ENCODE results near the gene CNKSR2. TPM values are rescaled to one million over a fixed set of nuclear protein-coding genes. Genes with fewer than 3 reads are reported as not detected.

Gene CNKSR2
- total RNA-seq, 3 donors from 2014 or later = 4.9 to 11.2 (median 5.4) TPM

- H3K27ac ChIP-seq = no peak overlapping the region
- H3K4me1 ChIP-seq = no peaks in the 10 kb centered on the region
- TF ChIP-seq CTCF (IDR thresholded peaks at IDR 0.05) = no peak
- no peak for TF ChIP-seq POLR2A (IDR thresholded peaks at IDR 0.05)
- H3K27me3 ChIP-seq = peaks cover 0 to 4% of the 10 kb centered on the region in 2 donors
- no peak overlapping the region for H3K4me3 ChIP-seq
- DNase-seq (ENCODE audit: low spot score in 2 of 2) = no peak
- peaks cover 3% of the 10 kb centered on the region for H3K36me3 ChIP-seq
- intact Hi-C loops (cut with DNase I; ENCODE audit: low total_unique reads) = no loop called here
- H3K9me3 ChIP-seq = no peaks in the 10 kb centered on the region
These were observed 264.1 kb downstream of the CNKSR2 start for GRCh38 chrX:21638311-21638710.

- intact Hi-C loops (cut with DNase I; ENCODE audit: low total_unique reads) = no loop called here
- Histone ChIP-seq H3K27me3 (peaks cover 0 to 4% of the 10 kb centered on the region in 2 donors), H3K4me3 (no peak overlapping the region), H3K4me1 (no peaks in the 10 kb centered on the region), H3K27ac (no peak overlapping the region), H3K36me3 (peaks cover 3% of the 10 kb centered on the region), H3K9me3 (no peaks in the 10 kb centered on the region)
- no peak for TF ChIP-seq POLR2AphosphoS5 (IDR thresholded peaks at IDR 0.05)
- TF ChIP-seq POLR2A (IDR thresholded peaks at IDR 0.05) = no peak
- TF ChIP-seq CTCF (IDR thresholded peaks at IDR 0.05) = no peak
- DNase-seq (ENCODE audit: low spot score in 2 of 2) = no peak
These were observed 265.6 kb downstream of the CNKSR2 start for GRCh38 chrX:21639775-21640174.

GRCh38 chrX:21645431-21645830 lies 271.2 kb downstream of the CNKSR2 start:
- H3K4me1 ChIP-seq = no peaks in the 10 kb centered on the region
- H3K36me3 ChIP-seq = peaks cover 3% of the 10 kb centered on the region
- H3K27ac ChIP-seq = no peak overlapping the region
- peaks cover 0 to 4% of the 10 kb centered on the region in 2 donors for H3K27me3 ChIP-seq
- intact Hi-C loops (cut with DNase I; ENCODE audit: low total_unique reads) = no loop called here
- no peaks in the 10 kb centered on the region for H3K9me3 ChIP-seq
- DNase-seq (ENCODE audit: low spot score in 2 of 2) = no peak
- no peak overlapping the region for H3K4me3 ChIP-seq
- TF ChIP-seq POLR2A (IDR thresholded peaks at IDR 0.05) (no peak), POLR2AphosphoS5 (IDR thresholded peaks at IDR 0.05) (no peak)

- intact Hi-C loops (cut with DNase I; ENCODE audit: low total_unique reads) = no loop called here
- Histone ChIP-seq H3K9me3 (no peaks in the 10 kb centered on the region), H3K4me1 (no peaks in the 10 kb centered on the region), H3K36me3 (peaks cover 3% of the 10 kb centered on the region), H3K27ac (no peak overlapping the region), H3K27me3 (peaks cover 0 to 4% of the 10 kb centered on the region in 2 donors), H3K4me3 (no peak overlapping the region)
- TF ChIP-seq CTCF (IDR thresholded peaks at IDR 0.05) (no peak), POLR2AphosphoS5 (IDR thresholded peaks at IDR 0.05) (no peak), POLR2A (IDR thresholded peaks at IDR 0.05) (no peak)
- DNase-seq (ENCODE audit: low spot score in 2 of 2) = no peak
These were observed 271.7 kb downstream of the CNKSR2 start for GRCh38 chrX:21645886-21646285.

GRCh38 chrX:21655901-21656586 lies 281.8 kb downstream of the CNKSR2 start:
- no peak for DNase-seq (ENCODE audit: low spot score in 2 of 2)
- Histone ChIP-seq H3K9me3 (peaks cover 0 to 8% of the 10 kb centered on the region in 2 donors), H3K27ac (no peak overlapping the region), H3K27me3 (peaks cover 0 to 42% of the 10 kb centered on the region in 2 donors), H3K4me3 (no peak overlapping the region), H3K4me1 (no peaks in the 10 kb centered on the region), H3K36me3 (no peaks in the 10 kb centered on the region)
- TF ChIP-seq CTCF (IDR thresholded peaks at IDR 0.05) (no peak), POLR2A (IDR thresholded peaks at IDR 0.05) (no peak), POLR2AphosphoS5 (IDR thresholded peaks at IDR 0.05) (no peak)
- intact Hi-C loops (cut with DNase I; ENCODE audit: low total_unique reads) = no loop called here
